HG03025 (cell line): ENCODE results near the gene SPATA7.

Experiments
- ATAC-seq: cut with Tn5 transposase; IDR thresholded peaks from one replicate; pipeline ENCODE4 v1.9.1; 2021; ENCODE audit warnings: mild to moderate bottlenecking, moderate library complexity; ENCODE audit not compliant: unreplicated experiment, low FRiP score

SPATA7 gene

DNA sequence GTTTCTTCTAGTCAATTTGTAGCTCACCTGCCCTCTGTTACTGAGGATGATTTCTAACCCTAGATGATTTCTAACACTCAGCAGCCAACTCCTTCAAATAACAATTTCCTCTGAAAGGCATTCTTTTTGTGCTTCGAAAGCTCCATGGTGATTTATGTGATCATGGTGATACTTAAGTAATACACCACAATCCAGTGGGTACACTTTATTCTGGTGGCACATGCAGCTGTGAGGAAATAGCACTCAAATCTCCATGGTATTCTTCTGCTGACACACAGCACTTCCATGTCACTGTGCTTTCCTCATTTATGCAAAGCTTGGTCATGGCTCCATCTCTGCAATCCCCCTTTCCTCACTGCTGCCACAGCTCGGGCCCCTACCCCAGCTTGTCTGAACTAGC is 95.6 kb downstream of the SPATA7 start:
- no peak for ATAC-seq

DNA sequence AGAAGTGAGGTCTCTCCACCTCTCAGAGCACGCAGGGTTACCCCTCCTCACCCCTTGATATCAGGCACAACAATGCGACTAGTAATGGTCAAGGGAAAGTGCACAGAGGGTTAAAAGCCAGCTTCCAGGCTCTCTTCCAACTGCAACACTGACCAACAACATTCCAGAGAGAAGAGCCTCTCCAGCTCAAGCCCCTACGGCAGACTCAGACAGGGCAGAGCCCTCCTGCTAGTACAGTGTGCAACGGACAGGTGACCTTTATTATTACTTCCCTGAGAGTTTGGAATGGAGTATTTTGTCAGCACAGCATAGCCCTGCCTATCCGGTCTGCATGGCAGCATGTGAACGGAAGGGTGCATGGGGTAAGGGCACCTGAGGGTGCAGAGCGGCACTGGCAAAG is 96.3 kb downstream of the SPATA7 start:
- no peak for ATAC-seq

DNA sequence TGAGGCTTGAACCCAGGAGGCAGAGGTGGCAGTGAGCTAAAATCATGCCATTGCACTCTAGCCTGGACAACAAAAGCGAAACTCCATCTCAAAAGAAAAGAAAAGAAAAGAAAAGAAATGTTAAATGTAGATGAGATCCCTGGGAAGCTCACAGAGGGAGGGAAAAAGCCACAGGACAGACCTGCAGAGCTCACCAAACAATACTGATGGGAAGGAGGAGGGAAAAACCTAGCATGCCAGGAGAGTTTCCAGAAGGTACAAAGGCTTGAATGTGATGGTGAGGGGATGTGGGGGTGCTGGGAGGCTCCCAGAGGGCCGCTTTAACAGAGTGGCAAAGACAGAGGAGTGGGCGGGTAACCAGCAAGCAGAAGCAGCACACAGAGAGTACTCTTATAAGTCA is 97.1 kb downstream of the SPATA7 start:
- no peak for ATAC-seq
